Gastroesophageal sphincter (tissue), 3 donors: ENCODE measurements around the gene SURF4.

Experiments used
- CTCF ChIP-seq, 4 experiments: fragments of 200-600 bp in 2 of 4; fragments of 450-650 bp in 2 of 4; sonication (generic) in 1 of 4; IDR thresholded peaks; one replicate each; pipeline ENCODE4 v1.5.1; 2017 to 2019; ENCODE audit warnings: antibody characterized with exemption in 4 of 4, mild to moderate bottlenecking in 2 of 4, moderate library complexity in 2 of 4
- EP300 ChIP-seq: sonication (generic); formaldehyde crosslinking; IDR thresholded peaks from one replicate; pipeline ENCODE4 v1.6.1; 2017; ENCODE audit warnings: antibody characterized with exemption, mild to moderate bottlenecking
- POLR2A ChIP-seq, 2 donors: fragments of 450-650 bp; IDR thresholded peaks; one replicate each; pipeline ENCODE4 v1.6.1; 2017; ENCODE audit warnings: antibody characterized with exemption in 2 of 2, mild to moderate bottlenecking in 2 of 2, moderate library complexity in 1 of 2
- POLR2AphosphoS5 ChIP-seq: sonication (generic); formaldehyde crosslinking; IDR thresholded peaks from one replicate; pipeline ENCODE4 v1.6.1; 2017; ENCODE audit warnings: antibody characterized with exemption

GRCh38 chr9:133357656-133358055 lies 18.2 kb downstream of the SURF4 start:
- TF ChIP-seq EP300 (no peak), CTCF (IDR thresholded peaks at IDR 0.05) (no peak), POLR2AphosphoS5 (no peak), POLR2A (IDR thresholded peaks at IDR 0.05) (no peak)
